ENCODE results near the gene HSD17B3. TPM values are rescaled to one million over a fixed set of nuclear protein-coding genes. Genes with fewer than 3 reads are reported as not detected.

HSD17B3 gene
- total and polyA plus RNA-seq, 2 donors (not counting 1 experiment from before 2014, with no cell fraction given) = not detected

DNA sequence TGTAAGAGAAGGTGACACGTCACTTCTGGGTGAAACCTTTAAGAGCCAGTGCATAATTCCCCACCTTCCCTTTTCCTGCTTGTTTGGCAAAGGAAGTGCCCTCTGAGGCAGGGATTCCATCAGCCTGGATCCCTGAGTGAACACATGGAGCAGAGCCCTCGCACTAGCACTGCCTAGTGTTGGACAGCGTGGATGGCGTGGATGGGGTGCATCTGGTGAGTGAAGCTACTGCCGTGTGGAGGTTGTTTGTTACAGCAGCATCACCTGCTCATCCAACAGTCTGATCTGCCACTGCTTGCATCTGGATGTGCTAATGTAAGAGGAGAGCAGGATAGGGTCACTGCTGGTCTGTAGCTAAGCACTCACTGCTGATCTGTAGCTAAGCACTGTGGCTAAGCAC, 46.3 kb upstream of the HSD17B3 start:
- no peaks in the 10 kb centered on the region for H3K79me2 ChIP-seq (ENCODE audit: control insufficient read depth, insufficient read depth, low read length)
- ChIA-PET POLR2A (no interaction called here), CTCF (no interaction called here)
- H3K4me1 ChIP-seq (ENCODE audit: control insufficient read depth in 2 of 2, insufficient read depth in 2 of 2, low read length in 2 of 2) = no peaks in the 10 kb centered on the region
- peaks cover 0 to 6% (median 2%) of the 10 kb centered on the region in 3 donors for H3K9me3 ChIP-seq (ENCODE audit: control extremely low read depth in 1 of 3, control insufficient read depth in 2 of 3, insufficient read depth in 1 of 3, low read length in 2 of 3)
- no peak overlapping the region for H2AFZ ChIP-seq (ENCODE audit: insufficient read depth, low read depth, low read length, poor library complexity, severe bottlenecking)
- Mint-ChIP-seq H3K4me1 (no peaks in the 10 kb centered on the region), H3K9me3 (ENCODE audit: insufficient read depth) (no peaks in the 10 kb centered on the region), H3K27ac (no peak overlapping the region), H3K27me3 (no peaks in the 10 kb centered on the region), H3K4me3 (no peak overlapping the region)
- no peak overlapping the region for H3K4me2 ChIP-seq (replicated peaks; ENCODE audit: low read depth, low read length, poor library complexity, severe bottlenecking)
- intact Hi-C loops (cut with micrococcal nuclease) = no loop called here
- peaks cover 0 to 2% (median 0%) of the 10 kb centered on the region in 4 experiments for H3K27me3 ChIP-seq (replicated peaks in 1 of 4; ENCODE audit: control extremely low read depth in 1 of 4, control insufficient read depth in 3 of 4, insufficient read depth in 4 of 4, low read length in 3 of 4)
- 92% methylated on average over 4 of the region's 5 CpGs for WGBS (ENCODE audit: insufficient coverage)
- H3K36me3 ChIP-seq (replicated peaks in 1 of 2; ENCODE audit: control extremely low read depth in 1 of 2, control insufficient read depth in 1 of 2, extremely low read depth in 1 of 2, insufficient read depth in 2 of 2, low read length in 1 of 2) = no peaks in the 10 kb centered on the region
- H3K4me3 ChIP-seq (ENCODE audit: control extremely low read depth in 1 of 5, extremely low read depth in 1 of 5, insufficient read depth in 1 of 5, low read depth in 2 of 5, low read length in 4 of 5) = no peak overlapping the region
- no peaks in the 10 kb centered on the region for H4K20me1 ChIP-seq (ENCODE audit: control insufficient read depth, insufficient read depth, low read length, poor library complexity, severe bottlenecking)
- DNase-seq = no peak
- H3K27ac ChIP-seq (ENCODE audit: low read length in 2 of 2) = no peak overlapping the region
- TF ChIP-seq CTCF (IDR thresholded peaks at IDR 0.05) (no peak), EZH2 (IDR thresholded peaks at IDR 0.05; ENCODE audit: borderline replicate concordance, insufficient read depth, low read depth, low read length, poor library complexity, severe bottlenecking) (no peak)
- no peak overlapping the region for H3K9ac ChIP-seq (ENCODE audit: low read length)
- no peak for ATAC-seq (ENCODE audit: low read depth)

DNA sequence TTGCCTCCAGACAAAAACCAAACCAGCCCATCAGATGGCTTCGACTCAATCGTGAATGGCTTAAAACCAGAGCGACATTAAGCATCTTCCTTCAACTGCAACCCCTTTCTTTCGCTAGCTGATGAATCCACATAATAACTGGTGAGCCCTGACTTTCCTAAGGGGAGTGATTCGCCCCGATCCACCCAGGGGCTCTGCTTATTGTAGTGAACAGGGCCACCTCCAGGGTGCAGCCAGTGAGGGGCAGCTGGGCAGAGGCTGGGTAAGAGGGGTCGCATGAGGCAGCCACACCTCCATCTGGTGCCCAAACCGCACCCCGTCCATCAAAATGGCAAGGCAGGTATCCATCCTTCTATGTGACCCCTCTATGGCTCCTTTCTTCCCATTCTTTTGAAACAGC, 43.6 kb upstream of the HSD17B3 start:
- H3K27ac Mint-ChIP-seq = no peak overlapping the region
- WGBS (ENCODE audit: insufficient coverage) = 94% methylated on average over 6 of the region's 9 CpGs
- H3K4me1 Mint-ChIP-seq = no peaks in the 10 kb centered on the region
- Histone ChIP-seq H3K4me1 (ENCODE audit: control insufficient read depth in 2 of 2, insufficient read depth in 2 of 2, low read length in 2 of 2) (no peaks in the 10 kb centered on the region), H3K27me3 (replicated peaks in 1 of 4; ENCODE audit: control extremely low read depth in 1 of 4, control insufficient read depth in 3 of 4, insufficient read depth in 4 of 4, low read length in 3 of 4) (peaks cover 0 to 2% (median 0%) of the 10 kb centered on the region in 4 experiments), H2AFZ (ENCODE audit: insufficient read depth, low read depth, low read length, poor library complexity, severe bottlenecking) (no peak overlapping the region), H3K4me2 (replicated peaks; ENCODE audit: low read depth, low read length, poor library complexity, severe bottlenecking) (no peak overlapping the region), H3K9ac (ENCODE audit: low read length) (no peak overlapping the region), H4K20me1 (ENCODE audit: control insufficient read depth, insufficient read depth, low read length, poor library complexity, severe bottlenecking) (no peaks in the 10 kb centered on the region), H3K36me3 (replicated peaks in 1 of 2; ENCODE audit: control extremely low read depth in 1 of 2, control insufficient read depth in 1 of 2, extremely low read depth in 1 of 2, insufficient read depth in 2 of 2, low read length in 1 of 2) (no peaks in the 10 kb centered on the region), H3K9me3 (ENCODE audit: control extremely low read depth in 1 of 3, control insufficient read depth in 2 of 3, insufficient read depth in 1 of 3, low read length in 2 of 3) (peaks cover 0 to 6% (median 2%) of the 10 kb centered on the region in 3 donors), H3K79me2 (ENCODE audit: control insufficient read depth, insufficient read depth, low read length) (no peaks in the 10 kb centered on the region), H3K4me3 (ENCODE audit: control extremely low read depth in 1 of 5, extremely low read depth in 1 of 5, insufficient read depth in 1 of 5, low read depth in 2 of 5, low read length in 4 of 5) (no peak overlapping the region), H3K27ac (ENCODE audit: low read length in 2 of 2) (no peak overlapping the region)
- ATAC-seq (ENCODE audit: low read depth) (no peak), DNase-seq (no peak)
- no peaks in the 10 kb centered on the region for H3K27me3 Mint-ChIP-seq
- H3K9me3 Mint-ChIP-seq (ENCODE audit: insufficient read depth) = no peaks in the 10 kb centered on the region
- ChIA-PET POLR2A (no interaction called here), CTCF (interaction anchor here (0.6 kb wide), 1 partner anchor 220 kb away, joined by 3 read pairs; no protein-coding TSS in a partner anchor)
- TF ChIP-seq CTCF (IDR thresholded peaks at IDR 0.05) (no peak), EZH2 (IDR thresholded peaks at IDR 0.05; ENCODE audit: borderline replicate concordance, insufficient read depth, low read depth, low read length, poor library complexity, severe bottlenecking) (no peak)
- intact Hi-C loops (cut with micrococcal nuclease) = no loop called here
- no peak overlapping the region for H3K4me3 Mint-ChIP-seq

All from B cell (primary cell).